WERI-Rb-1 (cell line): ENCODE data around the gene IRAK2.

Experiments
- DNase-seq: peaks from one replicate; pipeline ENCODE4 v3.0.0-alpha.2; 2020
- H3K27ac ChIP-seq: fragments of 250-450 bp; sonication (Bioruptor Pico); 2 replicates; pipeline ENCODE4 v1.5.1; 2020; ENCODE audit warnings: mild to moderate bottlenecking, moderate library complexity
- H3K27me3 ChIP-seq: fragments of 250-450 bp; sonication (Bioruptor Pico); 2 replicates; pipeline ENCODE4 v1.5.1; 2021; ENCODE audit warnings: mild to moderate bottlenecking, low read depth, moderate library complexity; ENCODE audit not compliant: insufficient read depth, severe bottlenecking
- H3K36me3 ChIP-seq: fragments of 250-450 bp; sonication (Bioruptor Pico); 2 replicates; pipeline ENCODE4 v1.5.1; 2020; ENCODE audit warnings: mild to moderate bottlenecking, moderate library complexity
- H3K4me3 ChIP-seq: 2 replicates; pipeline ENCODE4 v1.5.1; 2011; ENCODE audit warnings: low read depth, mild to moderate bottlenecking, control low read depth, low read length
- H3K9me3 ChIP-seq: fragments of 250-450 bp; sonication (Bioruptor Pico); 2 replicates; pipeline ENCODE4 v1.5.1; 2021; ENCODE audit warnings: mild to moderate bottlenecking, moderate library complexity; ENCODE audit not compliant: severe bottlenecking
- TF ChIP-seq, protein P1 (sequence below): IDR thresholded peaks from 2 replicates; pipeline ENCODE4 v1.5.1; 2011; ENCODE audit warnings: low read depth, mild to moderate bottlenecking, control low read depth, inconsistent platforms, low read length

The IRAK2 gene

DNA sequence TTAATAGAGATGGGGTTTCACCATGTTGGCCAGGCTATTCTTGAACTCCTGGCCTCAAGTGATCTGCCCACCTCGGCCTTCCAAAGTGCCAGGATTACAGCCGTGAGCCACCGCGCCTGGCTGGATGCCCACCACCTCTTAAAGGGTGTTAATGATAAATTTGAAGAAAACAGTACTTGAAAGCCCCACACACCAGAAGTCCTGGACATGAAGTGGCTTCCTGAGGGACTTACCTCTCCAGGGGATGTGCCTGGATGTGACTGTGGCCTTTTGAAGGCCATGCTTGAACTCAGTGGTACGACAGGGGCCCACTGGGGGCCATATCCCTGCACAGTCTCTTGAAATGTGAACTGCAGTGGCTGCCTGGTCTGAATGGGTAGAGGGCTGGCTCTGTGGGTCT lies 18.2 kb downstream of the IRAK2 start:
- DNase-seq: no peak
- TF ChIP-seq, protein P1, sequence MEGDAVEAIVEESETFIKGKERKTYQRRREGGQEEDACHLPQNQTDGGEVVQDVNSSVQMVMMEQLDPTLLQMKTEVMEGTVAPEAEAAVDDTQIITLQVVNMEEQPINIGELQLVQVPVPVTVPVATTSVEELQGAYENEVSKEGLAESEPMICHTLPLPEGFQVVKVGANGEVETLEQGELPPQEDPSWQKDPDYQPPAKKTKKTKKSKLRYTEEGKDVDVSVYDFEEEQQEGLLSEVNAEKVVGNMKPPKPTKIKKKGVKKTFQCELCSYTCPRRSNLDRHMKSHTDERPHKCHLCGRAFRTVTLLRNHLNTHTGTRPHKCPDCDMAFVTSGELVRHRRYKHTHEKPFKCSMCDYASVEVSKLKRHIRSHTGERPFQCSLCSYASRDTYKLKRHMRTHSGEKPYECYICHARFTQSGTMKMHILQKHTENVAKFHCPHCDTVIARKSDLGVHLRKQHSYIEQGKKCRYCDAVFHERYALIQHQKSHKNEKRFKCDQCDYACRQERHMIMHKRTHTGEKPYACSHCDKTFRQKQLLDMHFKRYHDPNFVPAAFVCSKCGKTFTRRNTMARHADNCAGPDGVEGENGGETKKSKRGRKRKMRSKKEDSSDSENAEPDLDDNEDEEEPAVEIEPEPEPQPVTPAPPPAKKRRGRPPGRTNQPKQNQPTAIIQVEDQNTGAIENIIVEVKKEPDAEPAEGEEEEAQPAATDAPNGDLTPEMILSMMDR: no peak
- Histone ChIP-seq H3K9me3 (no peaks in the 10 kb centered on the region), H3K36me3 (peaks cover 2% of the 10 kb centered on the region; the same call in 1 of the 2 replicates), H3K4me3 (no peak overlapping the region), H3K27me3 (no peaks in the 10 kb centered on the region), H3K27ac (no peak overlapping the region)

GRCh38 chr3:10184250-10184649 lies 19.5 kb downstream of the IRAK2 start:
- no peak for DNase-seq
- no peaks in the 10 kb centered on the region for H3K27me3 ChIP-seq
- H3K9me3 ChIP-seq: no peaks in the 10 kb centered on the region
- no peak overlapping the region for H3K27ac ChIP-seq
- no peak overlapping the region for H3K4me3 ChIP-seq
- TF ChIP-seq, protein P1: no peak
- H3K36me3 ChIP-seq: peaks cover 2% of the 10 kb centered on the region; the same call in 1 of the 2 replicates

- H3K9me3 ChIP-seq: no peaks in the 10 kb centered on the region
- TF ChIP-seq, protein P1: no peak
- DNase-seq: no peak
- no peak overlapping the region for H3K4me3 ChIP-seq
- H3K27me3 ChIP-seq: no peaks in the 10 kb centered on the region
- H3K36me3 ChIP-seq: peaks cover 2% of the 10 kb centered on the region; the same call in 1 of the 2 replicates
- H3K27ac ChIP-seq: no peak overlapping the region
These were observed 21.4 kb downstream of the IRAK2 start for GRCh38 chr3:10185804-10186762.

DNA sequence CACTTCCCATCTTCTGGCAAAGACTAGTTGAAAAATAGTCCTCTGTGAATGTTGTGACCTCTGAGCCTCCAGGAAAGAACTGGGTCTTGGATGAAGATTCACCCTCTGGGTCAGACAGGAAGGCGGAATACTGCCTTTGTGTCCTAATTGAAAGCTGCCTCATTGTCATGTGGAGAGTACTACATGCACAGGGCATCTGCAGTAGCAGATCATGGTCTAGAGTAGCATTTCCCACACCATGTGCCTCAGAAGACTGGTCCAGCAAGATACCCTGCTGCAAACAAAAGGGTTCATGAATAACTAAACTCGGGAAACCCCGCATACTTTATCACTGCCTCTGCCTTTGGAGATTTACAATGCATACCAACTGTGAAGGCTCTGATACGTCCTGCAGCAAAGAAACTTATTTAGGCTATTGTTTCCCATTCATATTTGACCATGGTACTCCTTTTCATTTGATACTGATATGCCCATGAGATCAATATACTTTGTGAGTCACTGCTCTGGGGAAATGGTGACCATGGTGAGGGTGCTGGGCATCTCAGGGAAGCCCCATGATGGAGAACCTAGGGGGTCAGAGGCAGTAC lies 22.7 kb downstream of the IRAK2 start:
- TF ChIP-seq, protein P1: no peak
- DNase-seq: no peak

GRCh38 chr3:10187944-10188343 lies 23.2 kb downstream of the IRAK2 start:
- Histone ChIP-seq H3K4me3 (no peak overlapping the region), H3K36me3 (peaks cover 2% of the 10 kb centered on the region; the same call in 1 of the 2 replicates), H3K27me3 (no peaks in the 10 kb centered on the region), H3K27ac (peak overlapping the region; percentile 43), H3K9me3 (no peaks in the 10 kb centered on the region)
- TF ChIP-seq, protein P1: no peak
- peak; percentile 68 for DNase-seq

More for the DNA sequence above, 22.7 kb downstream of the IRAK2 start:
- peak overlapping the region; percentile 29 for H3K27ac ChIP-seq
- H3K36me3 ChIP-seq: peaks cover 2% of the 10 kb centered on the region; the same call in 1 of the 2 replicates
- no peak overlapping the region for H3K4me3 ChIP-seq
- no peaks in the 10 kb centered on the region for H3K27me3 ChIP-seq
- H3K9me3 ChIP-seq: no peaks in the 10 kb centered on the region
